Tongue (tissue), 2 donors: ENCODE measurements around the gene SART3. TPM values are rescaled to one million over a fixed set of nuclear protein-coding genes. Genes with fewer than 3 reads are reported as not detected.
"Not testable (repeated sequence)": the region's sequence is repeated elsewhere in the genome, so short reads cannot be mapped to it uniquely, and the experiment has no call there.

ENCODE experiments used
- DNase-seq: peaks from one replicate; pipeline ENCODE4 v3.0.0-alpha.2; 2015
- total RNA-seq: library from RNA; depleted of rRNA; stranded (reverse); fragments of >200 nt; gene quantifications from one replicate; pipeline ENCODE4 v1.2.3, GENCODE V29; 2014

Gene SART3
- total RNA-seq, 1 donor from 2014 or later = 79.1 TPM

GRCh38 chr12:108563136-108563803, 2.3 kb upstream of the SART3 start:
- peak; percentile 95 for DNase-seq

- DNase-seq = peak; percentile 99
These were observed 1.6 kb upstream of the SART3 start, which contains the start of gene ISCU for GRCh38 chr12:108562348-108563135. Gene ISCU, plus strand, starts transcription at chr12:108562596. Its CDS starts 27 bp downstream, at chr12:108562623.

GRCh38 chr12:108561852-108562347, 927 bp upstream of the SART3 start:
- no peak for DNase-seq

- peak; percentile 9 for DNase-seq
These were observed 652 bp downstream of the SART3 start for GRCh38 chr12:108560321-108560721.

- no peak for DNase-seq
These were observed 1.2 kb downstream of the SART3 start for GRCh38 chr12:108559748-108560147.

- DNase-seq = no peak
These were observed 1.8 kb downstream of the SART3 start for GRCh38 chr12:108559007-108559655.

- DNase-seq = not testable (repeated sequence)
These were observed 5.6 kb downstream of the SART3 start for GRCh38 chr12:108555383-108555782.

- no peak for DNase-seq
These were observed 7.2 kb downstream of the SART3 start for GRCh38 chr12:108553799-108554198.

- DNase-seq = no peak
These were observed 9.4 kb downstream of the SART3 start for GRCh38 chr12:108551535-108551934.

- DNase-seq = no peak
These were observed 11.9 kb downstream of the SART3 start for GRCh38 chr12:108548954-108549521.

- no peak for DNase-seq
These were observed 13.3 kb downstream of the SART3 start for GRCh38 chr12:108547686-108548085.

GRCh38 chr12:108543652-108544051, 17.3 kb downstream of the SART3 start:
- DNase-seq = no peak

GRCh38 chr12:108542320-108542719, 18.7 kb downstream of the SART3 start:
- DNase-seq = no peak

GRCh38 chr12:108538616-108539195, 22.3 kb downstream of the SART3 start:
- DNase-seq = no peak

GRCh38 chr12:108538146-108538545, 22.8 kb downstream of the SART3 start:
- DNase-seq = no peak

- DNase-seq = peak; percentile 45
These were observed 28.8 kb downstream of the SART3 start for GRCh38 chr12:108531929-108532848.

GRCh38 chr12:108530161-108530560, 30.8 kb downstream of the SART3 start:
- no peak for DNase-seq

- DNase-seq = no peak
These were observed 33.8 kb downstream of the SART3 start for GRCh38 chr12:108527166-108527496.

- no peak for DNase-seq
These were observed 34.3 kb downstream of the SART3 start for GRCh38 chr12:108526482-108527165.

GRCh38 chr12:108525681-108526080, 35.3 kb downstream of the SART3 start:
- no peak for DNase-seq

GRCh38 chr12:108523365-108523764, 37.6 kb downstream of the SART3 start:
- peak; percentile 34 for DNase-seq
